GM21737 (cell line): Measurements from ENCODE around the gene MYRF.
A peak's percentile ranks its signal among the peaks of the same experiment; 100 is the strongest.

ENCODE experiments used
- ATAC-seq: cut with Tn5 transposase; IDR thresholded peaks from one replicate; pipeline ENCODE4 v1.9.1; 2021; ENCODE audit warnings: mild to moderate bottlenecking, moderate library complexity; ENCODE audit not compliant: unreplicated experiment

MYRF gene

DNA sequence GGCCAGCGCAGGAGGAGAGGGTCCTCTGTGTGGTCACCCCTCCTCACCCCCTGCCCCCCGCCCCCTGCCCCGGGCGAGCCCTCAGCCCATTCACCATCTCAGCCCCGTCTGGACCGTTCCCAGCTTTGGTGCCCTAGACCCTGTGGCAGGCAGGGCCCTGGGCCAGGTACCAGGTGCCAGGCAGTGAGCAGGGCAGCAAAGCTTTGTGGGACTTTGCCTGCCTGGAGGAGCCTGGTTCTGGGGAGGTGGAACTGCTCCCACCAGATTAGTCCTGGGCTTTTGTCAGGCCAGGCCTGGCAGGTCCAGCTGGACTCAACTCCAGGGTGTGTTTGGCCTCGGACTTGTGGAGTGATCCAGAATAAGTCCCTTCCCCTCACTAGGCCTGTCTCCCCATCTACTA is 13.7 kb upstream of the MYRF start:
- no peak for ATAC-seq

DNA sequence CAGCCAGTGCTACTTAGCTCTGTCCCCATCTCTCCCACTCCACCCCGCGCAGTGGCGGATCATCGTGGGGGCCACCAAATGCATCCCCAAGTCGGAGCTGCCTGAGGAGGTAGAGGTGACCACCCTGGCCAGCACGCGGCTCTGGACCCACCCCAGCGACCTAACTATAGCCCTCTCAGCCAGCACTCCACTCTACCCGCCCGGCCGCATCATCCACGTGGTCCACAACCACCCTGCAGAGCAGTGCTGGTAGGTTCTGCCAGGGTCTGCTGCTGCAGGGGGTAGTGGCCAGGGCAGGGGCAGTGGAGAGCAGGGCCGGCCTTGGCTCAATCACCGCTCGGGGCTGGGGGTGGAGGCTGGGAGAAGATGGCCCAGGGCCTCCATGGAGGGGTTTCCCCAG is 13.0 kb upstream of the MYRF start:
- no peak for ATAC-seq

DNA sequence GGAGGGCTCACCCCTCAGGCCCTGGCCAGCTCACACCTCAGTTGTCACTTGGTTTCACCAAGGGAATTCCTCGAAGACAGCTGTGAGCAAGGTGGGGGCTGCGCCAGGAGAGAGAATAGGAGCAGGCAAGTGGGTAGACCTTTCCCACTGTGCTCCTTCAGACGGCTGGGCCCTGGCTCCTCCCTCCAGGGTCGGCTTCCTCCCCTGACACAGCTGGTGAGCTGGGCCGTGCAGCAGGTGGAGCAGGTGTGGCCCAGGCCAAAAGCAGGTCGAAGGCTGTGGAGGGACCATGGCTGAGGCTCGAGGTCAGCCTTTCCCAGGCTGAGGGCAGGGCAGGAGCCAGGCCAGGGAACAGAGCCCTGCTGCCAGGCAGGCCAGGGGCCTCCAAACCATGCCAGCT is 12.5 kb upstream of the MYRF start:
- no peak for ATAC-seq

DNA sequence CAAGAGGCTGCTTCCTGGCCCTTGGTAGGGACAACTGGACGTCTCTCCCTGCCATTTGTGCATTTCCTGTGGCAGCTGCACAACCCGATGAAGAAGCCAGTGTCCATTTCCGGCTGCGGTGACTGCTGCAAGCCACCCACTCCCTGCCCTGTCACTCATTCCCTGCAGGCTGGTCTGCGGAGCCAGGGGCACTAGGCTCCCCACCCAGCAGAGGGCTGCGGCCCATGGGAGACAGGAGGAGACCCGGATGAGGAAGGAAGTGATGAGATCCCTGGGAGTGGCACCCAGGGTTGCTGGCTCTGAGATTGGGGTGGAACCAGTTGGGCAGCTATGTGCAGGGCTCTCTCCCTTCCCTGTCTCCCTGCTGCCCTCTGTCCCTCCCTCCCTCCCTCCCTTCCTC is 10.0 kb upstream of the MYRF start:
- ATAC-seq: no peak

DNA sequence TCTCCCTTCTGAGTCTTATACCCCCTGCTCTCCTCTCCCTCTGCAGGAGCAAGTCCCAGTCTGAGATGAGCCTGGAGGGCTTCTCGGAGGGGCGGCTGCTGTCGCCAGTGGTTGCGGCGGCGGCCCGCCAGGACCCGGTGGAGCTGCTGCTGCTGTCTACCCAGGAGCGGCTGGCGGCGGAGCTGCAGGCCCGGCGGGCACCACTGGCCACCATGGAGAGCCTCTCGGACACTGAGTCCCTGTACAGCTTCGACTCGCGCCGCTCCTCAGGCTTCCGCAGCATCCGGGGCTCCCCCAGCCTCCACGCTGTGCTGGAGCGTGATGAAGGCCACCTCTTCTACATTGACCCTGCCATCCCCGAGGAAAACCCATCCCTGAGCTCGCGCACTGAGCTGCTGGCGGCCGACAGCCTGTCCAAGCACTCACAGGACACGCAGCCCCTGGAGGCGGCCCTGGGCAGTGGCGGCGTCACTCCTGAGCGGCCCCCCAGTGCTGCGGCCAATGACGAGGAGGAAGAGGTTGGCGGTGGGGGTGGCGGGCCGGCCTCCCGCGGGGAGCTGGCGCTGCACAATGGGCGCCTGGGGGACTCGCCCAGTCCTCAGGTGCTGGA is 8.8 kb upstream of the MYRF start:
- no peak for ATAC-seq

DNA sequence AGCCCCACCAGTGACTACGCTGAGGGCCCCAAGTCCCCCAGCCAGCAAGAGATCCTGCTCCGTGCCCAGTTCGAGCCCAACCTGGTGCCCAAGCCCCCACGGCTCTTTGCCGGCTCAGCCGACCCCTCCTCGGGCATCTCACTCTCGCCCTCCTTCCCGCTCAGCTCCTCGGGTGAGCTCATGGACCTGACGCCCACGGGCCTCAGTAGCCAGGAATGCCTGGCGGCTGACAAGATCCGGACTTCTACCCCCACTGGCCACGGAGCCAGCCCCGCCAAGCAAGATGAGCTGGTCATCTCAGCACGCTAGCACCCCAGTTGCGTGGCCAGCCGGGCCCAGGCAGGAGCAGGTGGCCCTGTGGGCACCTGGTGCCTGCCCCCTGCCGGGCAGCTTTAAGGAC is 8.3 kb upstream of the MYRF start:
- no peak for ATAC-seq

DNA sequence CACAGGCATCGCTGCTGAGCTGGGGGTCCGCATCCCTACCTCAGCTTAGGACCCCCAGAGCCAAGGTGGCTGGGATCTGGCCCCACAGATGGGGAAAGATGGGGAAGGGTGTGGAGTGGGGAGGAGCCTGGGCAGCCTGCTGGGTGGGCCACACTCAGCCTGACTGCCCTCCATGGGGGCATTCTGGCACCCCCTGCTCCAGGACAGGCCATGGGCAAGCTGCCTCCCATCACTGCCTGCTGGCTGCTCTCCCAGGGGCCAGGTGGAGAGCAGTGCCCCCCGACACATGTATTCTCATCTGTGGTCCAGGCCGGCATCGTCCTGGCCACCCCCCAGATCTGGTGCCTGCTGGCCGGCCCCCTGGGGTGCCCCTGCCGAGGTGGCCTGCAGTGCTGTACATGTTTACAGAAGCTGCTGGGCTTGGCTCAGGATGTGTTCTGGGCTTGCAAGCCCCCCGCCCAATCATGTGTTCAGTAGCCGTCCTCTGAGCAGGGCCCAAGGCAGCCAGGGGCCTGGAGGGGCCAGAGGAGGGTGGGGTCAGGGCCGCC is 7.8 kb upstream of the MYRF start:
- ATAC-seq: no peak

DNA sequence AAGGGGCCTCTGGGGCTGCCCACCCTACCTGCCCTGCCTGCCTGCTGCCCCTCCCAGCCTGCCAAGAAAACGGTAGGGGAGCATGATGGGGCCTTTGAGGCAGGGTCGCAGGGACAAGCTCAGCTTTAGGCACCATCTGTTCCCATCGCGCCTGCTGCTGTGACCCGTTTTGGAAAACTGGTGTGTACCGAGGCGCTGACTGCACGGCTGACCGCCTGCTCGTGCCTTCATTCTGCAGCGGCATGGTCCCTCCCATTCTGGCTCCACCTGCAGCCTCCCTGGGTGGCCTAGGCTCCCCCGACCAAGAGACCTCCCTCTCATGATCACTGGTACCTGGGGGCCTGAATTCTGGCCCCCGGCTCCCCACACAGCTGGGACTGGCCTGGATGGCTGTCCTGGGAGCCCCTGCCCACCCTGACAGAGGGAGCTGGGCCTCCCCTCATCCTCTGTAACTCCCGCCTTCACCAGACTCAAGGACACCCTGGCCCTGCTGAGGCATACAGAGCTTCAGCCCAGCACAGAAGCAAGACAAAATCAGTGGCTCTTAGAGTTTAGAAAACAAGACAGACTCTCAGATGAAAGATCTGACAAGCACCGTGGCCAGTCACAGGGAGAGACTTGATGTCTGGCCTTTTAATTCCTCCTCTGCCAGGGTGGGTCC is 6.5 kb upstream of the MYRF start:
- ATAC-seq: no peak

DNA sequence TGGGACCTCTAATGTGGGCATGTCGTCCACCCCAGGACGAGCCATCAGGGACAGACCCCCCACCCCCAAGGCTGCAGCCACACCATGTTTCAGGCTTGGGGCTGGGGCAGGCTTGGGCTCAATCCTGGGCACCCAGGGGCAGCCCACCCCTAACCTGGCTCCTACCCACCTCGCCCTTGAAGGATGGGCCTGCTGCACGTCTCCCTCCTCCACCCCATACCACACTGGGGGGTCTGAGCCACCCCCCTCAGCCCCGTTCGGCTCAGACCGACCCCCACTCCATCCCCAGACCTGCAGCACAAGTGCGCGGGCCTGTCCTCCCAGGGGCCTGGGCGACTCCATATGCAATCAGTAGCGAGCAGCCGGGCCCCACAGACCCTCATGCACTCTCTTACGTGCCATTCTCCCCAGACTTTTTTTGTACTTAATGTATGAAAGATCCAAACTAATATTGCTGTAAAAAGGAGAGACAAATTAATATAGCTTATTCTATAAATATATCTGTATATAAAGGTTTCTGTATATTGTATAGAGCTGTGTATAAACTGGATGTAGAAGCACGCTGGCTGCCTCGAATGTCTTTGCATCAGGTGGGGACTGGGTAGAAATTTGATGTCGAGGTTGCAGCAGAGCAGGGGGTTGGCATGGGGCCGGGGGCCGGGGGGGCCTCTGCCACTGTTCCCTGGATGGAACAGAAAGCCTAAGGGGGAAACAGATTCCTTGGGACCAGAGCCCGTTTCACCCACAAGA is 5.8 kb upstream of the MYRF start:
- no peak for ATAC-seq

DNA sequence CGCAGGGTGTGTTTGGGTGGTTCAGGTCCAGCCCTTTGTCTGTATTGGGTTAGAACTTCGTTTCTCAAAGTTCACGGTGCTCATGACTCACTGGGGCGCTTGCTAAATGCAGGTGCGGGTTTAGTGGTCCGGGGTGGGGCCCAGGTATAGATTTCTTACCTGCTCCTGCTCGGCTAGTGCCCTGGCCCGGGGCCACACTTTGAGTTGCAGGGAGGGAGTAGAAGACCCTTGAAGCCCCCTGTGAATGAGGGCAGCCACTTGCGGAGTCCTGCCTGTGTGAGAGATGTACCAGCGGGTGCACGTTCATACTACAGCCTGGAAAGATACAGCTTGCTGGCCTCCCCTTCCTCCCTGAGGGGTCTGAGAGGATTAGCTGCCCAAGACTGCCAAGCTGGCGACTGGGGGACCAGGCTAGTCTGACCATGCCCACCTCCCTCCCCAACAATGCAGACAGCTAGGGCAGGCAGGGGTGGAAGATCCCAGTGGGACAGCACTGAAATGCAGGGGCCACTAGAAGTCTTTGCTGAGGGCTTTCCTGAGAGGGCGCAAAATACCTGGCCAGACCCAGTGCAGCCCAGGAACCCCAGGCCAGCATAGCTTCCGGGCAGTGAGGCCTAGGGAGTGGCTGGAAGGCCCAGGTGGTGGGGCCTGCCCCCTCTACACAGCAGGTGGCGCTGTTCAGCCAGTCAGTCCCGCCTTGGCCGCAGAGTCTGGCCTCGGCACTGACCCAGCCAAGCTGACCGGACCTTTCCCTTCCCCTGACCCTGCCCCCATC is 5.1 kb upstream of the MYRF start:
- ATAC-seq: peak; percentile 66

DNA sequence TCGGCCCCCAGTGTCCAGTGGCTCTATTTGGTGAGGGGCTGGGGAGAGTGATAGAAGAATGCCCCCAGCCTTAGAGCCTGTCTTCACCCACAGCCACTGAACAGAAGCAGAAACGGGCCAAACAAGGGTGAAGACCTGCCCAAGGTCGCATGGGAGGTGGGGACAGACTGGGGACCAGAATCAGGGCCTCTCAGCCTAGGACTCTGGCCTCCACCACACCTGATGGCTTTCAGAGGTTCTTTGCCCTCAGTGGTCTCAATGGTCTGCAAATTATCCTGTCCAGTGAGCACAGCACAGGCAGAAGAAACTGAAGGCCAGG is 4.5 kb upstream of the MYRF start:
- no peak for ATAC-seq

DNA sequence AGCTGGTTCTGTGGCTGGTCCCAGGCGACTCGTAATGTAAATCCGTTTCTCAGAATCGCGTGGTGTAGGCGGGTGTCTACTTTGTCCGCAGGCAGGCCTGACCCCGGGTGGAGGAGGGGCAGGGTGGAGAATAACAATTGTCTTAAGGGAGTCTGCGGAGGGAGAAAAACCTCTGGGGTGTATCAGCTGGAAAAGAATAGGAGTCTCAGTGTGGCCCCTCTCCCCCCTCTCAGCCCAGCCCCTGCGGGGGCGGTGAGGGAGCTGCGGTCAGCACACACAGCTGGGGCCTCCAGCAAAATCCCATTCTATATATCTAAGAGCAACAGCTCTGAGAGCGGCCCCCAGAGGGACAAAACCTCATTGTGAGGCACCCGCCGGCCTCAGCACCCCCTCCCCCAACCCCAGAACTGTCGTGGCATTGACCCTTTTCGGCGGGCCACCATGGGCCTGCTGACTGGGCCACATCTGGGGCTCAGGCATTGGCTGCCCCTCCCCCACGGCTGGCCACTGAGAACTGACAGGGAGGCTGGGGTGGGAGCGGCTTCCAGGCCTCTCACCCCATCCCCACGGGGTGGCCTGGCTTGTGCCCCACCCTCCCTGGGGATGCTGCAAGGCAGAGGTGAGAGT is 2.7 kb upstream of the MYRF start:
- no peak for ATAC-seq

DNA sequence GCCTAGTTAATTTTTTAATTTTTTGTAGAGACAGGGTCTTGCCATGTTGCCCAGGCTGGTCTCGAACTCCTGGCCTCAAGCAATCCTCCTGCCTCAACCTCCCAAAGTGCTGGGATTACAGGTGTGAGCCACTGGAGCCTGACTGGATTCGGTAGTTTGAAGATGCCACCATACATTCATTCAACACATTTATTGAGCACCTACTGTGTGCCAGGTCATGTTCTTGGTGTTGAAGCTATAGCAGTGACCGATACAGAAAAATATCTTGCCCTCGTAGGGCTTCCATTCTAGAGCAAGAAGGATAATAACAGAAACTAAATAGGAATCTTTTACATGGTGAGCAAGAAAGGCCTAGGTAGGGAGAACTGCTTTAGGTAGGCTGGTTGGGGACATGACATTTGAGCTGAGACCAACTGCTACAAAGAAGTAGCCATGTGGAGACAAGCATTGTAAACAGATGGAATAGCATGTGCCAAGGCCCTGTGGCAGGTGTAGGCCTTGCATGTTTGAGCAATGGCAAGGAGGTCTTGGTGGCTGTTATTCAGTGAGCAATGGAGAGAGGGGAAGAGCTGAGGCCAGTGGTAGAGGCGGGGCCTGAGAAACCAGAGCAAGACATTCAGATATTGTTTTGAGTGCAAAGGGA is 1.7 kb upstream of the MYRF start:
- ATAC-seq: no peak

DNA sequence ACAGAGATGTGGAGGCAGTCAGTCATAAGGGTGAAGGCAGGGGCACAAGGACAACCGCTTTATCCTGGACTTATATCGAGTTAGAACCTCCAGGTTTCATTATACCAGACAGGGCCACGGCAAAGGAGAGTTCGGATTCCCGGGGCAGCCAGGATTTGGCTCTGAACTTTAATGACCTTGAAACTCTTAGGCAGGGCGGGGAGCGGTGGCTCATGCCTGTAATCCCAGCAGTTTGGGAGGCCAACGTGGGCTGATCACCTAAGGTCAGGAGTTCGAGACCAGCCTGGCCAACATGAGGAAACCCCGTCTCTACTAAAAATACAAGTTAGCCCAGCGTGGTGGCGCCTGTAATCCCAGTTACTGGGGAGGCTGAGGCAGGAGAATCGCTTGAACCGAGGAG is 1.1 kb upstream of the MYRF start:
- ATAC-seq: no peak

DNA sequence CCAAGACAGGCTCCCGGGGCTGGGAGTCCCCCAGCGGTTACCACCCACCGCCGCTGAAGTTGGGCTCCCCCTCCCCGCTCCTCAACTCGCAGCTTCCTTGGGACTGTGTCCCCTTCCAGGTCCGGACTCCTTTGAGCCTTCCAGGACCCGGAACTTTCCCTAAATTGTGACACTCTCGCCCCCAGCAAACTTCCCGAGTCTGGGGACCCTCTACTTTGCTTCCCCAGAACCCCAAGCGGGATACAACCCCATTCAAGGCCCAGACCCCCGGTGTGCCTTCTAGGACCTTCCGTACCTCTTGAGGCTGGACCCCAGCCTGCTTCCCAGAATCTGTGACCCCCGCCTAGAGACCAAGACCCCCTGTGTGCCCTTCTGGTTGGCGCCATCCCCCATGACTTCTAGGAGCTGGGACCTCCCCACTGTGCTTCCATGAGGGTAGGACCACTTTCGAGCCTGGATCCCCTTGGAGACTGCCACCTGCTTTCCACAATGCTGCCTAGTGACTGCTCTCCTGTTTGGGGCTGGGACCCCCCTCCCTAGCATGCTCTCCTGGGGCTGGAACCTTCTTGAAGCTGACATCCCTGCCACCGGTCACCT is 587 bp downstream of the MYRF start:
- ATAC-seq: no peak

DNA sequence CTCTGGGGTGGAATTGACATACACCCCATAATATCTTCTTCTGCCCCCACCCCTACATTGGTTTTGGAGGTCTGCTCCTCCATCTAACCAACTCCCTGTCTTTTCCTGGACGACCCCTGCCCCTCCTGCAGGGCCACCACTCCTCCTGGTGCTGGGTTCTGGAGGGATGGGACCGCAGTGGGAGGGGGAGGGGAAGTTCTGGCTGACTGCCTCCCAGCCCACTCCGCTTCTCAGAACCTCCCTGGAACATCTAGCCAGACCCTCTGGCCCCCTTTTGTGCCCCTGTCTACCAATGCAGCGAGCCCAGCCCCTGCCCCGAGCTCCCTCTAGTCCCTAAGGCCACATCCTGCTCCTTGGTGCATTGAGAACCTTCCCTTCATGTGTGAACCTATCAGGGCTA is 1.2 kb downstream of the MYRF start:
- ATAC-seq: no peak

DNA sequence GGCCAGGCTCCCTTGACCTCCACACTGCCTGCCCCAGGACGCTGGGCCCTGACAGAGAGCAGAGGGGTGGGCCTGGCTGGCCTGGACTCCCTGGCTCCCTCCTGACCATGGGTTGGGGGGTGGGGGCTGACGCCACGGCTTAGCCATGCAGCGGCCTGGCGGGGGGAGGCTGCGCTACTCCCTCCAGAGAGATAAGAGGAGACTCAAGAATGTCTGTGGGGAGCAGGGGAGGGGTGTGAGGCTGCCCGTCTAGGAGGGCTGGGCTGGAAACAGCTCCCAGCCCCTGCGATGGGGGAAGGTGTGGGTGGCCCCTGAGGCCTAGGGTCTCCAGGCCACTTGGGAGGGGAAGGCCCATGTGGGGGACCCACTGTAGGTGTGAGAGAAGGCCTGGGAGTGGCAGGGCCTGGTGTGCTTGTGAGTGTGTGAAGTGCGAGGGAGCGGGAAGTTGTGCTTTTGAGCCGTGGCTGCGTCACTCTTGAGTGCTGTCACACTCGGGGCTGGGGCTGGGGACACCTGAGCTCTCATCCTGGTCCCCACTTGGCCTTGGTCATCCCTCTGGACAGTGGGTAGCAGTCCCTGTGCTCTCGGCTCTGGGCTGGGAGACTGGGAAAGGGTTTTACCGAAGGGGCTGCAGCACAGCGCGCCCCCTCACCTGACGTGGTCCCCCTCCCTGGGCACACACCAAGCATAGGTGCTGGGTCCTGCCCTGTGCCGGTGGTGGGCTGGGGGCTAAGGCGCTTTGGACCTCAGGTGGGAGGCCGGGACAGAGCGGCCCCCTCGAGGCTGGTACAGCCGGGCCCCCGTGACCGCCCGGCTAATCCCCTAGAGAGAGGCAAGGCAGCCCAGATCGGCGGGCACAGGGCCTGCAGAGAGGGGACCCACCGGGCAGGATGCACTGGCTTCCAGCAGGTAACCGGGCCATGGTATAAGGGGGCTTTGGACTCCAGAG is 2.4 kb downstream of the MYRF start:
- no peak for ATAC-seq

DNA sequence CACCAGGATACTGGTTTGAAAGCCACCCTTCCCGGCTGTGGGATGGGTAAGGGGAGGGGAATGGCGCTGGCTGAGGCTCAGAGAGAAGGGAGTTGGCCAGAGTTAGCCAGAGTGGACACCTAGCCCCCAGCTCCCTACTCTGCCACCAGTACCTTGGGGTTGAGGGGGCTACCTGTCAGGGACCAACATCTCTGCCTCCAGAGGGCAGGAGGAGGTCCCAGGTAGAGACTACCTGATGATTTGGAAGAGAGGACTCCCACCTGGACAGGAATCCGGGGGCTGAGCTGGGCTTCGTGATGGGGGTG is 3.7 kb downstream of the MYRF start:
- ATAC-seq: no peak

DNA sequence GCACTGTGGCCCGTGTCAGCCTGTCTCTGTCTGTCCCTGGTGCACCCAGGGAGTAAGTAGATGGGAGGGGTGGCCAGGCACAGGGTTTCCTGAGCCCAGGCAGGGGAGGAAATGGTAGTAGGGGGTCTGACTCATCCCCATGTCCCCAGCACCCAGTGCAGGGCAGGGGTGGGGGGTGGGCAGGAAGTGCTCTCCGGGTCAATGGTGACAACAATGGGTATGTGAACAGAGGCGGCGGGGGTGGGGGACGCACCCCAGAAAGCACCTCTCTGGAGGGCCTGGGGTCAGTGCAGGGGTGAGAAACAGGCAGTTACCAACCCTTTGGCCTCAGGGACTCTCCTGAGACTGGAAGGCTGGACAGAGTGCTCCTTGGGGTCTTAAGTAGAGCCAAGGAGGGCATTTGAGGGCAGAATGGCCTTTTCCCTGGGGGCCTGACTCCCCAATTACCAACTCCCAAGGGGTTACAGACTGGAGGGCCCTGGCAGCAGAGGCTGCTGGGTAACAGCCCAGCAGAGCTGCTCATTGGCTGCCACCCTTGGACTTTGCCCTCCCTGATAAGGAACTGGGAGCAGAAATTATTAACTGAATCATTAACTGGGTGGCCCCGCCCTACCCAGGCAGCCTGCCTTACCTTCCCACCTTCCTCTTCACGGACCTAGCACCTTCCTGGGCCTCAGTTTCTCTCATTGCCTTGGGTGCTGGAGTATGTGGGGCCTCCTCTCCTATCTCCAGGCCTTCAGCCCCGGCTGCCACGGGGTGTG is 4.2 kb downstream of the MYRF start:
- no peak for ATAC-seq
